HG02973 (cell line): Measurements from ENCODE around the gene TMEM135.
"Not testable (repeated sequence)": the region's sequence is repeated elsewhere in the genome, so short reads cannot be mapped to it uniquely, and the experiment has no call there.

Source experiments
- ATAC-seq: cut with Tn5 transposase; IDR thresholded peaks from one replicate; pipeline ENCODE4 v1.9.1; 2021; ENCODE audit warnings: moderate library complexity; ENCODE audit not compliant: unreplicated experiment

Gene TMEM135

GRCh38 chr11:87139475-87139874, 101.7 kb downstream of the TMEM135 start:
- no peak for ATAC-seq

- ATAC-seq = no peak
These were observed 103.6 kb downstream of the TMEM135 start for GRCh38 chr11:87141322-87141721.

DNA sequence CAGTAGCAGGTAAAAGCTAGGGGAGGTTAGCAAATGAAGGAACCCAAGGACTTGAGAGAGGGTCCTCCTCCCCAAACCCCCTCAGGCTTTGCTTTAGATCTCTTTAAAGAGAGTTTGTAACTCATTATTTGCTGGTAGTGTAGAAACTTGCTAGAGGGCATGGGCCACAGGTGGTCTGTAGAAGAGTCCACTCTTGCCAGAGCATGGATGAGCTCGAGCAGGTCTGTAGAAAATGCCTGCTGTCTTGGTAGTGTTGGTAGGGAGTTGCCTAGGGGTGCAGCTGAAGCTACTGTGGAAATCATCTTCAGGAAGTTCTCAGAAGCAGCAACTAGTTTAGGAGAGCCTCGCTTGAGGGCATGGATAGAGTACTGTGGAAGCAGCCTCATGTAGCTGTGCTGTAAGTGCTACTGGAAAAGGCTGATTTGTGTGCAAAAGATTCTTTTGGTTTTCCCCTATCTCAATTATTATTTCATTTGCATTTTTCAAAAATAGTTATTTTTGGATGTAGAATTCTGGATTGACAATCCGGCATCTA, 104.3 kb downstream of the TMEM135 start:
- no peak for ATAC-seq

DNA sequence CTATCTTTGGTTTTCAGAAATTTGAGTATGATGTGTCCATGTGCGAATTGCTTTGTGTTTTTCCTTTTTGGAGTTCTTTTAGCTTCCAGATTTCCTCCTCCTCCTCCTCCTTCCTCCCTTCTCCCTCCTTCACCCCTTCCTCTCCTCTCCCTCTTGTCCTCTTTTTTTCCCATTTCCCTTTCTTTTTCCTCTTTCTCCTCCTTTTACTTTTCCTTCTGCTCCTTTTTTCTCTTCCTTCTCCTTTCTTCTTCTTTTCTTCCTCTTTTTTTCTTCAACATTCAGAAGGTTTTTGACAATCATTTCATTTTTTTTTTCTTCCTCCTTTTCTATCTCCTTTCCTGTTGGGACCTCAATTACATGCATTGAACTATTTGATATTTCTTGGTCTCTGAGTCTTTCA, 104.9 kb downstream of the TMEM135 start:
- no peak for ATAC-seq

- ATAC-seq = no peak
These were observed 105.9 kb downstream of the TMEM135 start for GRCh38 chr11:87143641-87144040.

GRCh38 chr11:87144252-87144651, 106.5 kb downstream of the TMEM135 start:
- no peak for ATAC-seq

GRCh38 chr11:87148749-87149148, 111.0 kb downstream of the TMEM135 start:
- ATAC-seq = no peak

GRCh38 chr11:87149782-87150181, 112.0 kb downstream of the TMEM135 start:
- not testable (repeated sequence) for ATAC-seq

- no peak for ATAC-seq
These were observed 113.2 kb downstream of the TMEM135 start for GRCh38 chr11:87150936-87151335.

DNA sequence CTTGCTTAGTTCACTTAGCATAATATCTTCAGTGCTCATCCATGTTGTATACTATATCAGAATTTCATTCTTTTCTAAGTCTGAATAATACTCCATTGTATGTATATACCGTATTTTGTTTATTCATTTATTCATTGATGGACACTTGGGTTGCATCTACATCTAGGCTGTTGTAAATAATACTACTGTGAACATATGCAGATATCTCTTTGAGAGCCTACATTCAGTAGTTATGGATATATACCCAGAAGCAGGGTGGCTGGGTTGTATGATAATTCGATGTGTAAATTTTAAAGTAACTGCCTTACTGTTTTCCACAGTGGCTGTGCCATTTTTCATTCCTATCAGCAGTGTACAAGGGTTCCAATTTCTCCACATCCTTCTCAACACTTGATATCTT, 116.5 kb downstream of the TMEM135 start:
- ATAC-seq = no peak

GRCh38 chr11:87156970-87157369, 119.2 kb downstream of the TMEM135 start:
- ATAC-seq = no peak

GRCh38 chr11:87169076-87169475, 131.3 kb downstream of the TMEM135 start:
- not testable (repeated sequence) for ATAC-seq

- ATAC-seq = no peak
These were observed 135.7 kb downstream of the TMEM135 start for GRCh38 chr11:87173185-87174039.

DNA sequence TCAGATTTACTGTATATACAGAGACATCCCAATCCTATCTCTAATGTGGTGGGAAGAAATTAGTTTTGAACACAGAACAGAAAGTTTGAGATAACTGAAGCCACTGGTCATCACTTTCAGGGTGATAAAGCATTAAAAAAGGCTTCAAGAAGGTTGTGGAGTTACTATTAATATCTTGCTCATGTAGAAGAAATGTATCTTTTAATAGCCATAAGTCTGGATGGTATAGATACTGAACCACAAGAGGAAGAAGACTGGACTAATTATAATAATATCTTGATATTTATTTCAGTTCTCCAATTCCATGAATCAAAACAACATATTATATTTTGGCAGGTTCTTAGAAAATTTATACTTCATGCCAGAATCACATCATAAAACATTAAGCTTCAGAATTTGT, 137.1 kb downstream of the TMEM135 start:
- no peak for ATAC-seq

- no peak for ATAC-seq
These were observed 138.3 kb downstream of the TMEM135 start for GRCh38 chr11:87176044-87176443.

DNA sequence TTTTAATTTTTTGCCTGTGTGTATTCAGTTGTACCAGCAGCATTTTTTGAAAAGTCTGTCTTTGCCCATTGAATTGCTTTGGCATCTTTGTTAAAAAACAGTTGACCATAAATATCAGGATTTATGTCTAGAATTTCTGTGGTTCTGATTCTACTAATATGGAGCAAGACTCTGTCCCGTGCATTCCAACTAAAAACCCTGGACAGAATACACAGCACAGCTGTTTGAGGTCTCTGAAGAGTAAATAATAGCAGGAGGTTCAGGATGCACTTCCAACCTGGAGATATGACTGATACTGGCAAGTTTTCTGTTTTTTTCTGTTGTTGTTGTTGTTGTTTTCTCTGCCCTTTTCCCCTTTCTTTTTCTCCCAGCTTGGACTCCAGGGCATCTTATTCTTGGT, 141.9 kb downstream of the TMEM135 start:
- ATAC-seq = no peak

DNA sequence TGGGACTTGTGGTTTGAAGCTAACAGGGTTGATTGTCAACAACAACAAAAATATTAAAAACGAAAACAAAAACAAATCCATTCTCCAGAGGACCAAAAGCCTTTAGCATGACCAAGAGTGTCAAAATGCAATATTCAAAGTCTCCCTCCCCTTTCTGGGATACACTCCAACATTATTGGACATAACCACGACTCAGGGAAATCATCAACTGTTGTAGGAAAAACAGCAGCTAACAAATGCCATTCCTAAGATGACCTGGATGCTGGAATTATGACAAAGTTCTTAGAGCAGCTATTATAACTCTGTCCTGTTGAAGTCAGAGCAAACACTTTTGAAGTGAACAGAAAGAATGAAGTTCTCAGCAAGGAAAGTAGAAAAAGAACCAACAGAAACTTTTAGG, 143.0 kb downstream of the TMEM135 start:
- no peak for ATAC-seq

DNA sequence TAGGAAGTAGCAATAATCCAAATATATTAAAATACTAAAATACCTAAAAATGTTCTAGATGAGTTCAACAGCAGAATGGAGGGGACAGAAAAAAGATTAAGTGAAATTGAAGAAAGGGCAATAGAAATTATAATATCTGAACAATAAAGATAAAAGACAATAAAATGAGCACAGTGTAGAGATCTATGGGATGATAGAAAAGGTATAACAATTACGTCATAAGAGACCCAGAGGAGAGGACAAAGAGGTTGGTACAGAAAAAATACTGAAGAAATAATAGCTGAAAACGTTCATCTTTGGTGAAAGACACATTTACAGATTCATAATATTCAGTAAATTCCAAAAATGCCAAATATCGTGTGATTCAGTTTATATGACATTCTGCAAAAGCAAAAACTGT, 143.4 kb downstream of the TMEM135 start:
- ATAC-seq = no peak

DNA sequence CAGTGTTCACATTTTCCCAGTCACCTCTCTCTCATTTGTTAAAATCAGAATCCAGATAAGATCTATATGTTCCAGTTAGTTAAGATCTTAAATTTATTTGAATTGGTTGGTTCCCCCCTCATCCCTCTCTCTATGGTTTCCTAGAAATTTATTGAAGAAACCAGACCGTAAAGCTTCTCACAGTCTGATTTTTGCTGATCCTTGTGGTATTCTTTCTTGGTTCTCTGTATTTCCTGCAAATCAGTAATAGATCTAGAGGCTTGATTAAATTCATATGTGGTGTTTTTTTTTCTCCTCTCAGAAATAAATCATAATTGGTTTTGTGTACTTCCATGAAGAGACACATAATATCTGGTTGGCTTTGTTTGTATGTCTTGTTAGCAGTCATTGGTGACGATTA, 147.5 kb downstream of the TMEM135 start:
- no peak for ATAC-seq

- ATAC-seq = no peak
These were observed 149.3 kb downstream of the TMEM135 start for GRCh38 chr11:87187076-87187475.

- ATAC-seq = no peak
These were observed 150.2 kb downstream of the TMEM135 start for GRCh38 chr11:87187930-87188329.

GRCh38 chr11:87188396-87188795, 150.7 kb downstream of the TMEM135 start:
- not testable (repeated sequence) for ATAC-seq

GRCh38 chr11:87188921-87189320, 151.2 kb downstream of the TMEM135 start:
- not testable (repeated sequence) for ATAC-seq
